AG04450 (cell line): ENCODE measurements around the gene HOXD12. TPM values are rescaled to one million over a fixed set of nuclear protein-coding genes. Genes with fewer than 3 reads are reported as not detected.

ENCODE experiments used
- CTCF ChIA-PET: fragments of 300-600, 350-600 bp; formaldehyde crosslinking; extraction: SDS; loops from one replicate; lab custom pipeline; 2022; ENCODE audit warnings: antibody characterized with exemption, inconsistent platforms; lab: Charles Lee
- POLR2A ChIA-PET: fragments of 350-600 bp; formaldehyde crosslinking; extraction: SDS; loops from one replicate; lab custom pipeline; 2021; ENCODE audit warnings: antibody characterized with exemption, inconsistent platforms; lab: Yijun Ruan, JAX
- DNase-seq: peaks from one replicate; pipeline ENCODE4 v3.0.0-alpha.2; 2011; ENCODE audit warnings: low read depth, low spot score
- H3K27ac ChIP-seq: one replicate; pipeline ENCODE4 v1.5.1; 2012; ENCODE audit warnings: low read depth, low read length, control low read depth
- H3K27me3 ChIP-seq: one replicate; pipeline ENCODE4 v1.6.0; 2012; ENCODE audit warnings: low read length; ENCODE audit not compliant: control insufficient read depth, insufficient read depth
- H3K4me3 ChIP-seq: 2 replicates; pipeline ENCODE4 v1.5.1; 2011; ENCODE audit warnings: mild to moderate bottlenecking, low read depth, low read length, control low read depth
- H3K9me3 ChIP-seq: 2 replicates; pipeline ENCODE4 v1.5.1; 2012; ENCODE audit warnings: low read length; ENCODE audit not compliant: control insufficient read depth, insufficient read depth
- CTCF ChIP-seq: IDR thresholded peaks from 2 replicates; pipeline ENCODE4 v1.5.1; 2011; ENCODE audit warnings: low read depth, low read length, control low read depth, inconsistent platforms
- polyA plus RNA-seq: library from polyadenylated mRNA; depleted of rRNA; stranded (reverse); fragments of >200 nt; gene quantifications from 2 replicates; pipeline ENCODE4 v1.2.3, GENCODE V29; 2011

Gene HOXD12
- polyA plus RNA-seq, 1 experiment = not detected

GRCh38 chr2:176085861-176086771 is 13.5 kb upstream of the HOXD12 start:
- TF ChIP-seq CTCF = peak; percentile 47
- Histone ChIP-seq H3K4me3 (no peak overlapping the region), H3K27ac (no peak overlapping the region), H3K27me3 (peaks cover 84% of the 10 kb centered on the region), H3K9me3 (peaks cover 28% of the 10 kb centered on the region)
- ChIA-PET POLR2A (no interaction called here), CTCF (interaction anchor here (0.8 to 2.1 kb wide), 5 partner anchors 397 to 835 kb away, joined by 3 to 28 read pairs (median 4); no protein-coding TSS in a partner anchor)
- no peak for DNase-seq

GRCh38 chr2:176087330-176088047 is 12.1 kb upstream of the HOXD12 start:
- TF ChIP-seq CTCF = no peak
- POLR2A ChIA-PET = no interaction called here
- no peak for DNase-seq
- peaks cover 81% of the 10 kb centered on the region for H3K27me3 ChIP-seq
- CTCF ChIA-PET = interaction anchor here (0.6 to 3.2 kb wide), 5 partner anchors 10 to 429 kb away, joined by 4 to 65 read pairs (median 8); no protein-coding TSS in a partner anchor
- no peak overlapping the region for H3K27ac ChIP-seq
- no peak overlapping the region for H3K4me3 ChIP-seq
- peaks cover 19% of the 10 kb centered on the region; the same call in 1 of the 2 replicates for H3K9me3 ChIP-seq

- TF ChIP-seq CTCF = peak; percentile 76
- H3K27me3 ChIP-seq = peaks cover 79% of the 10 kb centered on the region
- H3K9me3 ChIP-seq = peaks cover 13% of the 10 kb centered on the region; the same call in 1 of the 2 replicates
- DNase-seq = no peak
- H3K4me3 ChIP-seq = peak overlapping the region; percentile 45
- no peak overlapping the region for H3K27ac ChIP-seq
- ChIA-PET CTCF (interaction anchor here (0.6 to 3.2 kb wide), 7 partner anchors 9 to 837 kb away, joined by 4 to 65 read pairs (median 6); no protein-coding TSS in a partner anchor), POLR2A (no interaction called here)
These were observed 11.3 kb upstream of the HOXD12 start for GRCh38 chr2:176088048-176088936.

- CTCF ChIA-PET = interaction anchor here (0.7 to 3.2 kb wide), 6 partner anchors 8 to 838 kb away, joined by 5 to 65 read pairs (median 7); no protein-coding TSS in a partner anchor
- TF ChIP-seq CTCF = no peak
These were observed 10.4 kb upstream of the HOXD12 start for GRCh38 chr2:176088937-176089842.

More at GRCh38 chr2:176088937-176089842, 10.4 kb upstream of the HOXD12 start:
- POLR2A ChIA-PET = no interaction called here
- peaks cover 13% of the 10 kb centered on the region; the same call in 1 of the 2 replicates for H3K9me3 ChIP-seq
- peaks cover 77% of the 10 kb centered on the region for H3K27me3 ChIP-seq
- no peak overlapping the region for H3K4me3 ChIP-seq
- no peak for DNase-seq
- no peak overlapping the region for H3K27ac ChIP-seq
